ENCODE measurements around the gene DDX54. TPM values are rescaled to one million over a fixed set of nuclear protein-coding genes. Genes with fewer than 3 reads are reported as not detected.

DDX54 gene
- total RNA-seq, 2 donors from 2014 or later = 37.0 to 47.6 TPM

DNA sequence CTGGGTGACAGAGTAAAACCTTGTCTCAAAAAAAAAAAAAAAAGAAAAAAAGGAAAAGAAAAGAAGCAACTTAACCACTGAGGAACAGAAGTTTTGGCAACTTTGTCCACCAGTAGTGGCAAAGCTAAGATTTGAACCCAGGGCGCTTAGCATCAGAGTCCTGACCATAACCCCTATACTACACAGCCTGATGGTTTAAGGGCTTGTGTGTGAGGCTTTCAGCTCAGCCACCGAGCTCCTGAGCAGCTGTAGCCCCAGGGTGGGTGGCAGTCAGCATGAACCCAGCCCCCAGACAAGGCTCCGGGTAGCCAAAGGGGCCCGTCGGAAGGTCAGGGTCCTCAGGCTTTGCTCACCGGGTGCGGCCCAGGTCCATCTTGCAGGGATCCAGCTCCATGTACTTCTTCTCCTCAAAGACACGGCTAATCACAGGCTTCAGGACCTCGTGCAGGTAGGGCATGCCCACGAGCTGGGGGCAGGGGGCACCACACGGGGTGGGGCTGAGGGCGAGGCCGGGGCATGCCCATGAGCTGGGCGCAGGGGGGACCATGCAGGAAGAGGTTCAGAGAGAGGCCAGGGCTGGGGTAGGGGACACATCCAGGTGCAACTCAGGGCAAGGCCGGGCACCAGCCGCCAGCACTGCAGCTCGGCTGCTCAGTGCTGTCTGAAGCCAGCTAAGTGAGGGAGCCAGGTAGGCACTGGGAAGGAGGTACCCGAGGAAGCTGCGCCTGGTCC, 70.7 kb downstream of the DDX54 start:
- intact Hi-C loops (cut with DNase I) = no loop called here
- no peak for DNase-seq (ENCODE audit: low spot score)

DNA sequence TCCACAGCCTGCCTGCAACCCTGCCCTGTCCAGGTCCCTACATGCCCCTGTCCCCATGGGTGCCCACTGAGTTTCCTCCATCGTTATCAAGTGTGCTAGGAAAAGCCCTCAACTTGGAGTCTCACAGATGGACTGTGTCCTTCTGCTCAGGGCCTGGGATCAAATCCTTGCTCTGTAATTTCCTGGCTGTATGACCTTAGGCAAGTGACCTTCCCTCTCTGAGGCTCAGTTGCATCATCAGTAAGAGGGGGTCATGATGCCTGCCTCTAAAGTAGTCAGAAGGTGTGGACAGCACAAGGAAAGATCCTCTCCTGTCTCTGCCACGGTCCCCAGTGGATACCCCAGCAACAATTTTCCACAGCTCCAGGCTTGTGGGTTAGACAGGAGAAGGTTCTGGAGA, 71.9 kb downstream of the DDX54 start:
- intact Hi-C loops (cut with DNase I) = no loop called here
- no peak for DNase-seq (ENCODE audit: low spot score)

DNA sequence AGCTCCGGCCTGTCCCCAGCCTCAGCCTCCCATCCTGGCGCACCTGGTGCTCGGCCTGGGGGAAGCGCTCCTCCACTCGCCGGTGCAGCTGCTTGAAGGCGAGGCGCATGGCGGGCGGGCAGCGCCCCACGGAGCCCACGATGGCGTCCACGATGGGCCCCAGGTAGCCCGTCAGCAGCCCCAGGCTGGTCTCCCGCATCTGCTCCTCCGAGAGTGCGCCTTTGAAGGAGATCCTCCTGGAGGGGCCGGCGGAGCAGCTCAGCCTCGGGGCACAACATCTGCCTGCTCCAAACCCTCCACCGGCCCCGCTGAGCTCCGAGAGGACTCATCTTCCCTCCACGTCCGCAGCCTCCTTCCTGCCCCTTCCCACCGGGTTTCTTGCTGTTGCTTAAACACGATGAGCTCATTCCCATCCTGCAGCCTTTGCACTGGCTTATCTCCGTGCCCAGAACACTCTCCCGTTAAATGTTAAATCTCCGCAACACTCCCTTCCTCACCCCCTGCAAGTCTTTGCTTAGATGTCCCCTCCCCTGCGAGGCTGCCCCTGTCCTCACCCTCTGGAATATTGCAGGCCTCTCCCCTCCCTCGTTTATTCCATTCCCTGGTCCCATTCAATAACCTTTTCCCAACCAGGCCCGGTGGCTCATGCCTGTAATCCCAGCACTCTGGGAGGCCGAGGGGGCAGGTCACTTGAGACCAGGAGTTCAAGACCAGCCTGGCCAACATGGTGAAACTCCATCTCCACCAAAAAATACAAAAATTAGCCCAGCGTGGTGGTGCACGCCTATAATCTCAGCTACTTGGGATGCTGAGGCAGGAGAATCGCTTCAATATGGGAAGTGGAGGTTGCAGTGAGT, 73.0 kb downstream of the DDX54 start:
- DNase-seq (ENCODE audit: low spot score) = no peak
- intact Hi-C loops (cut with DNase I) = no loop called here

DNA sequence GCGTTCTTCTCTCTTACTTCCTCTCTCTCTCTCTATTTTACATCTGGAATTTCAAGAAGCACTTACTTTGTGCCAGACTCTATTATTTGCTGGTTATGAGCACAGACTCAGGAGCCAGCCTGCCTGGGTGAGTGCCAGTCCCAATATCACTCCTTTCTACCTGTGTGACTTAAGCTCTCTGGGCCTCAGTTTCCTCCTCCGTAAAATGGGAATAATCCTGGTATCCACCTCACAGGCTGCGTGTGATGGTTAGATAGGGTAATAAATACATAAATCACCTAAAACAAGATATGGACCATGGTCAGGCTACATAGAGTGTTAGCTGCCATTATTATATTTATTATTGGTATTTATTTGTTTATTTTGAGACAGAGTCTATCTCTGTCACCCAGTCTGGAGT, 74.0 kb downstream of the DDX54 start:
- intact Hi-C loops (cut with DNase I) = no loop called here
- DNase-seq (ENCODE audit: low spot score) = no peak

DNA sequence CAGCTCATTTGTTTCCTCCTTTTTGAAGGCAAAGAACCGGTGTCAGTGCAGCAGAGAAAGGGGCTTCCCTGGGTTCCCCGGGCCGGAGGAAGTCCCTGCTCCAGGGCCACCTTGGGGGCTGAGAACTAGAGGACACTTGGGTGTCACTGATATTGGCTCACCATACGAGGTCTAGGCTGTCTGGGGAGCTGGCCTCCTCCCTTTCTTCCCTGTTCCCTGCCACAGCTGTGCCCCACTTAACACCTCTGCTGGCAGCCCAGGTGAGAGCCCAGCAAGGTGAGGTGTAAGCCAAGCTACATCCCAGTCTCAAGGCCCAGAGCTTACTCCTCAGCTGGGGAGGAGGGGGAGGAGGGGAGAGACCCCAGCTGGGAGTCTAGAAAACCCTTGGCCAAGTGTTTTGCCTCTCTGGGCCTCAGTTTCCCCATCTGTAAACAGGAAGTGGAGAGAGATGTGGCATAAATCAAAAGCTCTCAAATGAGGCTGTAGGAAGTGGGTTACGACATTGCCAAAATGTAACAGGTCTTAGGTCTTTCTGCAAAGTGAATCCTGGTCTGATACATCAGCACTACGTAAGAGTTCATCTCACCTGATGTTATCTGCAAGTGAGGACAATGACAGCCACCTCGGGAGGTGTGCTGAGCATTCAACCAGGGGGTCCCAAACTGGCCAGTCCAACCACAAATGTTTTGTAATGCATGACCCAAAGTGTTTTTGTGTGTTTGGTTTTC, 75.2 kb downstream of the DDX54 start:
- DNase-seq (ENCODE audit: low spot score) = no peak
- intact Hi-C loops (cut with DNase I) = no loop called here

DNA sequence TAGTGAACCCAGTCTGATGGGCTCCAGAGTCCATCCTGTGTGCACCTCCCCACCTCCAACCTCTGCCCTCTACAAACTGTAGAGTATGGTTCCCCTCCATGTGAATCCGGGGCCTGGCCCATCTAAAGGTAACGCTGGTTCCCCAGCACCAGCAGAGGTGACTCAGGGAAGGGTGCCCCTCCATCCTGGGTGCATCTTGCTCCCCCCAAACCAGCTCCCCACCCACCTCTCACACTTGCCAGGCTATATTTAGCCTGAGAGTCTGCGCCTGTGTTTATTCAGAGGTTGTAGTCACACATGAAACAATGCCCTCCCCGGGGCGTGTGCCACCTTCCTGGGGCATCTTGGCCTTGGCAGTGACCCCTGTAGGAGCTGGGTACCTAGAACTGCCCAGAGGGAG, 75.9 kb downstream of the DDX54 start:
- intact Hi-C loops (cut with DNase I) = no loop called here
- DNase-seq (ENCODE audit: low spot score) = no peak

DNA sequence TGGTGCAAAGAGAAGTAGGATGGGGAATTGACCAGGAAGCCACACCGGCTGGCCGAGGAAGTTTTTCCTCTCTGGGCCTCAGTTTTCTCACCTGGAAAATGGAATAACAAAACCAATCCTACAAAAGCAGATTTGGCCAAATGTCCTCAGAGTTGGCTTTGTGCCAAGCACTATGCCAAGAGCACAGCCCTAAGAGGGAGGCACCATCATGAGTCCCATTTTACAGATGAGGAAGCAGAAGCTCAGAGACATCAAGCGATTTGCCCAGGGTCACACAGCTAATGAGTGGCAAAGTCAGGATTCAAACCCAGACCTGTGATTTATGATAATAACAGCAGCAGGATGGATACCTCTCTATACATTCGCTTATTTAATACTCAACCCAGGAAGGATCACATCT, 77.0 kb downstream of the DDX54 start:
- no peak for DNase-seq (ENCODE audit: low spot score)
- intact Hi-C loops (cut with DNase I) = no loop called here

Small RNAs within 50 kb of the gene (microRNA-seq; reads per million reads assigned to microRNA genes)
- 0 reads per million in 2 donors for gene MIR7106 (ENCODE audit: borderline microRNAs expressed in 2 of 2)

Other genes starting within 250 kb of the DDX54 start
- gene OAS3, start 247.0 kb downstream of the DDX54 start, total RNA-seq = 10 to 100 TPM; 11.3 to 21.1 TPM
- 10 to 100 TPM; 12.5 to 17.7 TPM for gene OAS2, start 207.0 kb downstream of the DDX54 start, total RNA-seq
- gene DTX1, start 128.7 kb downstream of the DDX54 start, total RNA-seq = 1 to 10 TPM; 4.5 to 6.3 TPM
- gene RASAL1, start 49.7 kb downstream of the DDX54 start, total RNA-seq = not detected
- not detected for gene CFAP73, start 35.8 kb downstream of the DDX54 start, total RNA-seq
- gene RITA1, start 243 bp upstream of the DDX54 start, total RNA-seq = 1 to 10 TPM; 6.6 to 9.7 TPM
- 10 to 100 TPM; 28.8 to 50.8 TPM for gene TPCN1, start 36.0 kb upstream of the DDX54 start, total RNA-seq
- 10 to 100 TPM; 21.6 to 29.8 TPM for gene SLC8B1, start 149.6 kb upstream of the DDX54 start, total RNA-seq
- gene PLBD2, start 173.1 kb upstream of the DDX54 start, total RNA-seq = 10 to 100 TPM; 53.8 to 67.8 TPM
- under 1 TPM; 0.62 to 0.83 TPM for gene SDS, start 218.4 kb upstream of the DDX54 start, total RNA-seq
- 1 to 10 TPM; 1.1 to 5.5 TPM for gene SDSL, start 236.9 kb upstream of the DDX54 start, total RNA-seq